Coronary artery (tissue), 2 donors: Measurements from ENCODE around the gene CENPW.
A peak's percentile ranks its signal among the peaks of the same experiment; 100 is the strongest.

Source experiments
- DNase-seq: peaks from one replicate; pipeline ENCODE4 v3.0.0-alpha.2; 2017; ENCODE audit warnings: low spot score
- H3K27ac ChIP-seq, 2 donors: fragments of 200-600 bp; sonication (generic); one replicate each; pipeline ENCODE4 v1.5.1; 2016 to 2019
- H3K4me3 ChIP-seq: fragments of 200-600 bp; sonication (generic); 2 replicates; pipeline ENCODE4 v1.5.1; 2016; ENCODE audit warnings: mild to moderate bottlenecking, moderate library complexity
- CTCF ChIP-seq: fragments of 200-600 bp; sonication (generic); IDR thresholded peaks from one replicate; pipeline ENCODE4 v1.5.1; 2019; ENCODE audit warnings: antibody characterized with exemption

CENPW gene

GRCh38 chr6:126339796-126340609 is at the start of gene CENPW:
TSS of gene CENPW (plus strand) at chr6:126340115. CDS start at chr6:126340274, 159 bp downstream.
- peak; percentile 75 for DNase-seq
- TF ChIP-seq CTCF: no peak
- Histone ChIP-seq H3K4me3 (peak within 1 kb of the TSS; percentile 73), H3K27ac (no peak within 1 kb of the TSS)

- no peak for DNase-seq
- Histone ChIP-seq H3K27ac (no peak overlapping the region), H3K4me3 (no peak overlapping the region)
- no peak for TF ChIP-seq CTCF
Observed at GRCh38 chr6:126293891-126294524, 45.9 kb upstream of the CENPW start.

- TF ChIP-seq CTCF: no peak
- no peak overlapping the region for H3K4me3 ChIP-seq
- H3K27ac ChIP-seq: no peak overlapping the region
- no peak for DNase-seq
Observed at GRCh38 chr6:126300126-126300525, 39.8 kb upstream of the CENPW start.

- no peak for DNase-seq
- Histone ChIP-seq H3K4me3 (no peak overlapping the region), H3K27ac (no peak overlapping the region)
- TF ChIP-seq CTCF: no peak
Observed at GRCh38 chr6:126300735-126301134, 39.2 kb upstream of the CENPW start.

GRCh38 chr6:126302191-126302590 is 37.7 kb upstream of the CENPW start:
- DNase-seq: no peak
- no peak for TF ChIP-seq CTCF
- no peak overlapping the region for H3K27ac ChIP-seq
- no peak overlapping the region for H3K4me3 ChIP-seq

- TF ChIP-seq CTCF: no peak
- DNase-seq: no peak
Observed at GRCh38 chr6:126307849-126308248, 32.1 kb upstream of the CENPW start.

GRCh38 chr6:126308362-126308761 is 31.6 kb upstream of the CENPW start:
- no peak for DNase-seq
- H3K4me3 ChIP-seq: no peak overlapping the region
- no peak for TF ChIP-seq CTCF
- H3K27ac ChIP-seq: no peak overlapping the region

More at GRCh38 chr6:126307849-126308248, 32.1 kb upstream of the CENPW start:
- H3K4me3 ChIP-seq: no peak overlapping the region
- H3K27ac ChIP-seq: no peak overlapping the region
